HG03097 (cell line): Measurements from ENCODE around the gene GATA5.

Experiments
- ATAC-seq: cut with Tn5 transposase; IDR thresholded peaks from one replicate; pipeline ENCODE4 v1.9.1; 2021; ENCODE audit not compliant: unreplicated experiment, low FRiP score

The GATA5 gene

DNA sequence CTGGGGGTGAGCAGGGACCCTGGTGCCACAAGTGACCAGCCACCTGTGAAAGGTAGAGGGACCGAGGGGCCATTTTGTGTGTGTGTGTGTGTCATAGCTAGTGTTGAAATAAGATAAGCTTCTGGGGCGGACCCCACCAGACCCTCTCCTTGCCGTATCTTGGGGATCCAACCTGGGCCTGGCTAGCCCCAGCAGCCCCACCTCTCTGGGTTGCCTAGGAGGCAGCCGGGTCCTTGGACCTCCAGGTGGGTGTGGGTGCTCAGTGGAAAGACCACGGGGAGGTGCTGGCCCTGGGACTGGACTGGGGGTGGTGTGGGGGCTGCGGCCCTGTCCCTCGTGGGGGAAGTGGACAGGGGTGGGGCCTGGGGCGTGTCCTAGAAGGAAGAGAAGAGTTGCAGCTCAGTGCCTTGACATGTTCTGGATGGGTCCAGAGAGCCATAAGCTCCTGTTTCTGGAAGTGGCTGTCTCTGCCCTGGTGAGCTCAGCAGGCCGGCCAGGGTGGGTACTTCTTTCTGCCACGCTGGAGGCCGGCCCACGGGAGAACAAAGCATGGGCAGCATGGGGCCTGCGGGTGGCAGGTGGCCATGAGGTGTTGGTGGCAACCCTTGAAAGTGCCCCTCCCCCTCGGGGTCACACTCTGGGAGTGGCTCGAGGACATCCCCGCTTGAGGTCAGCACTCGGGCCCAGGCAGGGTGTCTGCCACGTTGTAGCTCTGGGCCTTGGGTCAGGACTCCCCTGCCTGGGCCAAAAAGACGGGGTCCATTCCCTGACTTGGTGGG lies 56.9 kb downstream of the GATA5 start:
- no peak for ATAC-seq

GRCh38 chr20:62417981-62418708 lies 57.6 kb downstream of the GATA5 start:
- ATAC-seq: no peak

- no peak for ATAC-seq
These were observed 58.9 kb downstream of the GATA5 start for GRCh38 chr20:62416651-62417637.

DNA sequence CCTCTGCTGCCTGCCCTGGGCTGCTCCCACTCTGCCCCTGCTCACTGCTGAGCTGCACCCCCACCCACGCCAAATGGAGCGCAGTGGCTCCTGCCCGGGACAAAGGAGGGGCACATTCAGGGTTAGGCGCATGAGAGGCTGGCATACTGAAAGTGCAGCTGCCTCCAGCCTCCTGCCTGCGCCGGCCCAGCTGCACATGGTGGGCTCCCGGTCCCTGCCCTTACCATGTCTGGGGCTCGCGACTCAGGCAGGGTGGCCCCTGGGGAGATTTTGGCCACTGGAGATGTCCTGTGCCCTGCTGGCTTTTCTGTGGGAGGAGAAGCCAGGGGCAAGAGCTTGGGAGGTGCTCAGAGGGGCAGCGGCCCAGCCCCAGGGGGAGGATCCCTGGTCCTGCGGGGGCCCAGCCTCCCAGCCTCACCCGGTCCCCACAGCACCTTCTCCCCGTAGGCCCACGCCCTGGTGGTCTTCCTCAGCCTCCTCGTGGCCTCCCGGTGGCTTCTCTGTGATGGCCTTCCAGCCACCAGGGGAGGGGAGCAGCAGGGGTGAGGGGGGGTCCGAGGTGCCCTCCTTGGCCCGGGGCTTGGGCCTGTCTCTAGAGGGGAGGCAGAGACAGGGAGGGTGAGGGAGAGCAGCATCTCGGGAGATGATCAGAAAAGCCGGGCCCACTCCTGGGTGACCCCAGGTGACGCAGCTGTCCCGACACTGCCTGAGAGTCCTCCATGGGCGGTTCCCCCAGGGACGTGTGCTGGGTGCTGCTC lies 60.3 kb downstream of the GATA5 start:
- no peak for ATAC-seq

GRCh38 chr20:62413896-62414481 lies 61.8 kb downstream of the GATA5 start:
- no peak for ATAC-seq
